Colon (tissue), 2 donors: ENCODE results near the gene P2RY8.
"Not testable (repeated sequence)": the region's sequence is repeated elsewhere in the genome, so short reads cannot be mapped to it uniquely, and the experiment has no call there.

ENCODE experiments used
- FAIRE-seq: peaks from 2 replicates; lab custom pipeline; 2012; peaks lifted over from hg19 to GRCh38; lab: Jason Lieb, UNC
- donor health status: control.
- donor health status: control.

P2RY8 gene

DNA sequence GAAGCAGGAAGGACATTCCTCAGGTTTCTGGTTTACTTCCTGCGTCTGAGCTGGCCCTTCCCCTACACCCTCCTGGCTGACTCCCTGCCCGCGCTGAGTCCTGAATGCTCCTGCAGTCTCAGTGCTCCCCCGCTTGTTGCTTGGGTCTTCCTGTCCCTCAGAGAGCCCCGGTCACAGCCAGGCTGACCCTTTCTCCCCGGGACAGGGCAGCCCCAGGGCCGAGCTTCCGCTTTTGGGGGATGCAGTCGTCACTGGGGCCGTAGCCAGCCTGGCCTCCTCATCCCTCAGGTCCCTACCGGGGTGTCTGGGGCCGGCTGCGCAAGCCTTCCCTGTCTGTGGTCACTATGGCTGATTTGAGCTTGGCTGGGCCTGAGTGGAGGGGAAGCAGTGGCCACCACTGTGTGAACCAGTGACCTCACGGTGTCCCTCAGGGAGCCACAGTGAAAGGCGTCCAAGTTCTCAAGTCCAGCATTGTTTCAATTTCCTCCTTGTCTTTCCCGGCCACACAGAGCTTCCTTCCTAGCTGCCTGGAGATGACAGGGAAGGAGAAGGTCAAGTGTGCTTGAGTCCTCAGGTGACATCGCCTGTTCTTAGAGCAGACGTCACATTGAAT is 50.1 kb downstream of the P2RY8 start:
- no peak for FAIRE-seq

GRCh38 chrX:1486177-1486576 is 50.8 kb downstream of the P2RY8 start:
- no peak for FAIRE-seq

DNA sequence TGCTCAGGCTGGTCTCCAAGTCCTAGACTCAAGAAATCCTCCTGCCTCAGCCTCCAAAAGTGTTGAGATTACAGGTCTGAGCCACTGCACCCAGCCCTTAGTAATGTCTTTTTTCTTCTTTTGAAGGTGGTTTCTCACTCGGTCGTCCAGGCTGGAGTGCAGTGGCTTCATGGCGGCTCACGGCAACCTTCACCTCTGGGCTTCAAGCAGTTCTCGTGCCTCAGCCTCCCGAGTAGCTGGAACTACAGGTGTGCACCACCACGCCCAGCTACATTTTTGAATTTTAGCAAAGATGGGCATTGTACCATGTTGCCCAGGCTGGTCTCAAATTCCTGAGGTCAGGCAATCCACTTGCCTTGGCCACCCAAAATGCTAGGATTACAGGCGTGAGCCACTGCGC is 52.0 kb downstream of the P2RY8 start:
- FAIRE-seq, result no peak

- FAIRE-seq, result no peak
These were observed 52.4 kb downstream of the P2RY8 start for GRCh38 chrX:1484638-1485019.

GRCh38 chrX:1483843-1484637 is 52.9 kb downstream of the P2RY8 start:
- FAIRE-seq, result no peak

- not testable (repeated sequence) for FAIRE-seq
These were observed 54.5 kb downstream of the P2RY8 start for GRCh38 chrX:1482530-1482928.

GRCh38 chrX:1481636-1482529 is 55.1 kb downstream of the P2RY8 start:
- no peak for FAIRE-seq

- no peak for FAIRE-seq
These were observed 56.8 kb downstream of the P2RY8 start for GRCh38 chrX:1480082-1480785.

- no peak for FAIRE-seq
These were observed 59.1 kb downstream of the P2RY8 start for GRCh38 chrX:1477801-1478458.

GRCh38 chrX:1477229-1477628 is 59.8 kb downstream of the P2RY8 start:
- FAIRE-seq, result no peak

GRCh38 chrX:1476682-1477081 is 60.3 kb downstream of the P2RY8 start:
- FAIRE-seq, result no peak

GRCh38 chrX:1475881-1476280 is 61.1 kb downstream of the P2RY8 start:
- no peak for FAIRE-seq

GRCh38 chrX:1475481-1475880 is 61.5 kb downstream of the P2RY8 start:
- no peak for FAIRE-seq

DNA sequence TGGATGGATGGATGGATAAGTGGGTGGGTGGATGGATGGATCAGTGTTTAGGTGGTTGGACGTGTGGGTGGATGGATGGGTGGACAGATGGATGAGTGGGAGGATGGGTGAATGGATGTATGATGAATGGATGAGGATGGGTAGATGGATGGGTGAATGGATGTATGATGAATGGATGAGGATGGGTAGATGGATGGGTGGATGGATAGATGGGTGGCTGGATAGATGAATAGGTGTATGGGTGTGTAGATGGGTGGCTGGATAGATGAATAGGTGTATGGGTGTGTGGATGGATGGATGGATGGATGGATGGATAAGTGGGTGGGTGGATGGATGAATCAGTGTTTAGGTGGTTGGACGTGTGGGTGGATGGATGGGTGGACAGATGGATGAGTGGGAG is 62.4 kb downstream of the P2RY8 start:
- FAIRE-seq, result not testable (repeated sequence)

- FAIRE-seq, result no peak
These were observed 64.0 kb downstream of the P2RY8 start for GRCh38 chrX:1472975-1473374.

GRCh38 chrX:1468250-1468772 is 68.7 kb downstream of the P2RY8 start:
- FAIRE-seq, result no peak

- FAIRE-seq, result no peak
These were observed 69.9 kb downstream of the P2RY8 start for GRCh38 chrX:1466971-1467561.

DNA sequence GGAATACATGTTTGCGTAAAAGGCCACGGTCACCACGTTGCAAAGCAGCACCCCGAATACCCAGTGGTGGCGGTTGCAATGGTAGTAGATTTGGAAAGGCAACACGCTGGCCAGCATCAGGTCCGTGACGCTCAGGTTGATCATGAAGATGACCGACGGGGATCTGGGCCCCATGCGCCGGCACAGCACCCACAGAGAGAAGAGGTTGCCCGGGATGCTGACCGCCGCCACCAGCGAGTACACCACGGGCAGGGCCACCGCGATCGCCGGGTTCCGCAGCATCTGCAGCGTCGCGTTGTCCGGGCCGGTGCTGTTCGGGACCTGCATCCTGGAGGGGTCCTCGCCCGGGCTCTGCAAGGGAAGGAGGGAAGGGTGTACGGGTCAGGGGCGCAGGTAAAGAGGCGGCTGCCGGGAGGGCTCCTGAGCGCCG is 70.7 kb downstream of the P2RY8 start:
- FAIRE-seq, result no peak

GRCh38 chrX:1465286-1466231 is 71.4 kb downstream of the P2RY8 start:
- FAIRE-seq, result no peak

DNA sequence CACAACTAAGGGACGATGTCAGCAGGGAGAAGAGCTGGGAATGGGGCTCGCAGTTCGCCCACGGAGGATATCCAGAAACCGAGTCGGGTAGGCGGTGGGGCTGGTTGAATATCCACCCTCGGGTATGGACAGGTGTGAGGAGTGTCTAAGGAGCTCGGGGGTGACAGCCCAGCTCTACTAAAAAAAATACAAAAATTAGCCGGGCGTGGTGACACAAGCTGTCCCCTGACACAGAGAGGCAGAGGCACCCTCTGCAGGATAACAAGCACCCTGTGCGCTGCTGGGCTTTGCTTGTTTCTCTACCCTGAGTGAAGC is 72.1 kb downstream of the P2RY8 start:
- FAIRE-seq, result no peak
